ENCODE results near the gene ZNF407. TPM values are rescaled to one million over a fixed set of nuclear protein-coding genes. Genes with fewer than 3 reads are reported as not detected.

ZNF407 gene
- total and polyA plus RNA-seq, 4 donors, result 2.8 to 34.9 (median 9.5) TPM

GRCh38 chr18:75112186-75113096, 514.8 kb downstream of the ZNF407 start:
- ATAC-seq (ENCODE audit: insufficient read depth, low FRiP score), result no peak
- TF ChIP-seq, protein P1, sequence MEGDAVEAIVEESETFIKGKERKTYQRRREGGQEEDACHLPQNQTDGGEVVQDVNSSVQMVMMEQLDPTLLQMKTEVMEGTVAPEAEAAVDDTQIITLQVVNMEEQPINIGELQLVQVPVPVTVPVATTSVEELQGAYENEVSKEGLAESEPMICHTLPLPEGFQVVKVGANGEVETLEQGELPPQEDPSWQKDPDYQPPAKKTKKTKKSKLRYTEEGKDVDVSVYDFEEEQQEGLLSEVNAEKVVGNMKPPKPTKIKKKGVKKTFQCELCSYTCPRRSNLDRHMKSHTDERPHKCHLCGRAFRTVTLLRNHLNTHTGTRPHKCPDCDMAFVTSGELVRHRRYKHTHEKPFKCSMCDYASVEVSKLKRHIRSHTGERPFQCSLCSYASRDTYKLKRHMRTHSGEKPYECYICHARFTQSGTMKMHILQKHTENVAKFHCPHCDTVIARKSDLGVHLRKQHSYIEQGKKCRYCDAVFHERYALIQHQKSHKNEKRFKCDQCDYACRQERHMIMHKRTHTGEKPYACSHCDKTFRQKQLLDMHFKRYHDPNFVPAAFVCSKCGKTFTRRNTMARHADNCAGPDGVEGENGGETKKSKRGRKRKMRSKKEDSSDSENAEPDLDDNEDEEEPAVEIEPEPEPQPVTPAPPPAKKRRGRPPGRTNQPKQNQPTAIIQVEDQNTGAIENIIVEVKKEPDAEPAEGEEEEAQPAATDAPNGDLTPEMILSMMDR (IDR thresholded peaks at IDR 0.05; ENCODE audit: control extremely low read depth, extremely low read depth), result no peak

GRCh38 chr18:75113455-75113854, 515.8 kb downstream of the ZNF407 start:
- DNase-seq (no peak), ATAC-seq (ENCODE audit: insufficient read depth, low FRiP score) (no peak)
- TF ChIP-seq, protein P1 (IDR thresholded peaks at IDR 0.05; ENCODE audit: control extremely low read depth, extremely low read depth), result no peak
- WGBS, 2 donors, result 87 to 94% methylated on average over 5 of the region's 5 CpGs
- Histone ChIP-seq H3K9me3 (ENCODE audit: control insufficient read depth in 4 of 4, insufficient read depth in 3 of 4, low read length in 3 of 4) (peaks cover 0 to 3% (median 0%) of the 10 kb centered on the region in 4 donors), H3K27ac (ENCODE audit: low read depth in 1 of 2, low read length in 1 of 2) (no peak overlapping the region), H3K9ac (ENCODE audit: insufficient read depth in 1 of 2, low read length in 2 of 2) (no peak overlapping the region), H3K4me1 (ENCODE audit: control insufficient read depth in 5 of 5, insufficient read depth in 5 of 5, low read length in 5 of 5) (no peaks in the 10 kb centered on the region), H3K27me3 (ENCODE audit: control insufficient read depth in 3 of 3, insufficient read depth in 3 of 3, low read length in 2 of 3) (peaks cover 0 to 2% (median 0%) of the 10 kb centered on the region in 3 donors), H3K4me3 (no peak overlapping the region), H3K36me3 (ENCODE audit: control insufficient read depth in 4 of 4, insufficient read depth in 4 of 4, low read length in 4 of 4) (no peaks in the 10 kb centered on the region)

More at GRCh38 chr18:75112186-75113096, 514.8 kb downstream of the ZNF407 start:
- Histone ChIP-seq H3K4me3 (no peak overlapping the region), H3K27me3 (ENCODE audit: control insufficient read depth in 3 of 3, insufficient read depth in 3 of 3, low read length in 2 of 3) (no peaks in the 10 kb centered on the region), H3K9me3 (ENCODE audit: control insufficient read depth in 4 of 4, insufficient read depth in 3 of 4, low read length in 3 of 4) (peaks cover 0 to 3% (median 0%) of the 10 kb centered on the region in 4 donors), H3K27ac (ENCODE audit: low read depth in 1 of 2, low read length in 1 of 2) (no peak overlapping the region), H3K36me3 (ENCODE audit: control insufficient read depth in 4 of 4, insufficient read depth in 4 of 4, low read length in 4 of 4) (no peaks in the 10 kb centered on the region), H3K9ac (ENCODE audit: insufficient read depth in 1 of 2, low read length in 2 of 2) (no peak overlapping the region), H3K4me1 (ENCODE audit: control insufficient read depth in 5 of 5, insufficient read depth in 5 of 5, low read length in 5 of 5) (no peaks in the 10 kb centered on the region)
- DNase-seq, result peak in 1 of 3 donors; percentile 7
- 86% methylated on average over 16 of the region's 16 CpGs for WGBS, 2 donors

- Histone ChIP-seq H3K9me3 (ENCODE audit: control insufficient read depth in 4 of 4, insufficient read depth in 3 of 4, low read length in 3 of 4) (peaks cover 0 to 5% (median under 1%) of the 10 kb centered on the region in 4 donors), H3K27me3 (ENCODE audit: control insufficient read depth in 3 of 3, insufficient read depth in 3 of 3, low read length in 2 of 3) (peaks cover 0 to 2% (median 0%) of the 10 kb centered on the region in 3 donors), H3K9ac (ENCODE audit: insufficient read depth in 1 of 2, low read length in 2 of 2) (no peak overlapping the region), H3K36me3 (ENCODE audit: control insufficient read depth in 4 of 4, insufficient read depth in 4 of 4, low read length in 4 of 4) (no peaks in the 10 kb centered on the region), H3K27ac (ENCODE audit: low read depth in 1 of 2, low read length in 1 of 2) (no peak overlapping the region), H3K4me1 (ENCODE audit: control insufficient read depth in 5 of 5, insufficient read depth in 5 of 5, low read length in 5 of 5) (no peaks in the 10 kb centered on the region), H3K4me3 (no peak overlapping the region)
- ATAC-seq (ENCODE audit: insufficient read depth, low FRiP score), result no peak
- 76 to 80% methylated on average over 6 of the region's 6 CpGs for WGBS, 2 donors
- no peak for DNase-seq
- TF ChIP-seq, protein P1 (IDR thresholded peaks at IDR 0.05; ENCODE audit: control extremely low read depth, extremely low read depth), result no peak
Measured at GRCh38 chr18:75114231-75114764, 516.6 kb downstream of the ZNF407 start.

Other genes starting within 250 kb of the ZNF407 start
- not detected for gene DIPK1C, start 140.6 kb upstream of the ZNF407 start, total RNA-seq
- gene DIPK1C, start 140.6 kb upstream of the ZNF407 start, polyA plus RNA-seq, result under 1 TPM in 1 of 2 donors, not detected in 1; 0.02 TPM
- 100 to 1,000 TPM; 155 to 311 TPM for gene CNDP2, start 101.5 kb upstream of the ZNF407 start, total RNA-seq
- 100 to 1,000 TPM; 152 to 227 TPM for gene CNDP2, start 101.5 kb upstream of the ZNF407 start, polyA plus RNA-seq
- gene CNDP1, start 63.4 kb upstream of the ZNF407 start, total RNA-seq, result not detected
- under 1 TPM; 0.08 to 0.10 TPM for gene CNDP1, start 63.4 kb upstream of the ZNF407 start, polyA plus RNA-seq